Measurements from ENCODE around the gene NRXN3. TPM values are rescaled to one million over a fixed set of nuclear protein-coding genes. Genes with fewer than 3 reads are reported as not detected.

NRXN3 gene
- total and polyA plus RNA-seq, 8 donors = 0.29 to 41.1 (median 9.1) TPM

DNA sequence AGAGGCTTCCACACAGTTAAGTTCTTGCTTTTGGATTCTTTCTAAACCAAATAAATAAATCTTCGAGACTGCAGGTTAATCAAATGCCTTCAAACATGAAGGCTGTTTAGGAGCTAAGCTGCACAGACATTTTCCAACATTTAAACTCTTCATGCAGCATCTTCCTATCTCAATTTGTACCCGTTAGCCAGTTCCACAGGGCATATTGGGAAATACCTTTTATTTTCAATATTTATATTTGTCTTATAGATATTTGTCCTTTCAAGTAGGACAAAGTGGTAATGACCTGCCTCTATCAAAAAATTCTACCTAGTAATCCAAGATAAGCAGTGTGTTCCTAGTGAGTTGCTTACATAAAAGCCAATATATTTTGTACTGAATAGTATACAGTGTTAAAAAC lies 1667.5 kb downstream of the NRXN3 start:
- Histone ChIP-seq H3K27ac (no peak overlapping the region), H3K36me3 (no peaks in the 10 kb centered on the region), H3K4me3 (no peak overlapping the region), H3K4me1 (peaks cover 0 to 13% (median 3%) of the 10 kb centered on the region in 4 donors), H3K27me3 (no peaks in the 10 kb centered on the region), H3K9me3 (no peaks in the 10 kb centered on the region)
- TF ChIP-seq POLR2A (IDR thresholded peaks at IDR 0.05) (no peak), EP300 (IDR thresholded peaks at IDR 0.05) (no peak), POLR2AphosphoS5 (IDR thresholded peaks at IDR 0.05) (no peak)
- TF ChIP-seq, protein P1, sequence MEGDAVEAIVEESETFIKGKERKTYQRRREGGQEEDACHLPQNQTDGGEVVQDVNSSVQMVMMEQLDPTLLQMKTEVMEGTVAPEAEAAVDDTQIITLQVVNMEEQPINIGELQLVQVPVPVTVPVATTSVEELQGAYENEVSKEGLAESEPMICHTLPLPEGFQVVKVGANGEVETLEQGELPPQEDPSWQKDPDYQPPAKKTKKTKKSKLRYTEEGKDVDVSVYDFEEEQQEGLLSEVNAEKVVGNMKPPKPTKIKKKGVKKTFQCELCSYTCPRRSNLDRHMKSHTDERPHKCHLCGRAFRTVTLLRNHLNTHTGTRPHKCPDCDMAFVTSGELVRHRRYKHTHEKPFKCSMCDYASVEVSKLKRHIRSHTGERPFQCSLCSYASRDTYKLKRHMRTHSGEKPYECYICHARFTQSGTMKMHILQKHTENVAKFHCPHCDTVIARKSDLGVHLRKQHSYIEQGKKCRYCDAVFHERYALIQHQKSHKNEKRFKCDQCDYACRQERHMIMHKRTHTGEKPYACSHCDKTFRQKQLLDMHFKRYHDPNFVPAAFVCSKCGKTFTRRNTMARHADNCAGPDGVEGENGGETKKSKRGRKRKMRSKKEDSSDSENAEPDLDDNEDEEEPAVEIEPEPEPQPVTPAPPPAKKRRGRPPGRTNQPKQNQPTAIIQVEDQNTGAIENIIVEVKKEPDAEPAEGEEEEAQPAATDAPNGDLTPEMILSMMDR (IDR thresholded peaks at IDR 0.05) = no peak
- intact Hi-C loops (cut with DNase I; ENCODE audit: low total_unique reads) = no loop called here
- DNase-seq = no peak
- 40 to 55% (median 46%) methylated on average over 2 of the region's 2 CpGs for WGBS, 5 donors

DNA sequence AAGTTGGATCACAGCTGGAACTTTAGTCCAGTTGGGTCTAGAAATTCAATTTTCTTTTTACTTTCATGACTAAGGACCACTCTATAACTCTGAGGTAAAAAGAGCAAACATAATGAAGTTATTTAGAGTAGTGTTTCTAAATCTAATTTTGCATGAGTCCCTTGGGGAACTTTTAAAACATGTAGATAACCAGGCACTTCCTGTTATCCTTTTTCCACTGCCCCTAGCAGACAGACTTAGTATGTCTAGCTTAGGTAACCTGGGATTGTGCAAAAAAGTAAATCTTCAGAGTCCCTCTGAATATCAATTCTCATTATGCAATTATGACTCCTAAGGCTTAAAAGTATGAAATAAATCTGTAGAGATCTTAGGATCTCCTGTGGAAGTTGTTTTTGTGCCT lies 1669.9 kb downstream of the NRXN3 start:
- no peak overlapping the region for H3K4me3 ChIP-seq
- peaks cover 0 to 13% (median 3%) of the 10 kb centered on the region in 4 donors for H3K4me1 ChIP-seq
- intact Hi-C loops (cut with DNase I; ENCODE audit: low total_unique reads) = no loop called here
- no peak overlapping the region for H3K27ac ChIP-seq
- no peaks in the 10 kb centered on the region for H3K27me3 ChIP-seq
- TF ChIP-seq POLR2AphosphoS5 (IDR thresholded peaks at IDR 0.05) (no peak), POLR2A (IDR thresholded peaks at IDR 0.05) (no peak), EP300 (IDR thresholded peaks at IDR 0.05) (no peak)
- TF ChIP-seq, protein P1 (IDR thresholded peaks at IDR 0.05) = no peak
- no peak for DNase-seq
- H3K36me3 ChIP-seq = no peaks in the 10 kb centered on the region
- H3K9me3 ChIP-seq = no peaks in the 10 kb centered on the region

DNA sequence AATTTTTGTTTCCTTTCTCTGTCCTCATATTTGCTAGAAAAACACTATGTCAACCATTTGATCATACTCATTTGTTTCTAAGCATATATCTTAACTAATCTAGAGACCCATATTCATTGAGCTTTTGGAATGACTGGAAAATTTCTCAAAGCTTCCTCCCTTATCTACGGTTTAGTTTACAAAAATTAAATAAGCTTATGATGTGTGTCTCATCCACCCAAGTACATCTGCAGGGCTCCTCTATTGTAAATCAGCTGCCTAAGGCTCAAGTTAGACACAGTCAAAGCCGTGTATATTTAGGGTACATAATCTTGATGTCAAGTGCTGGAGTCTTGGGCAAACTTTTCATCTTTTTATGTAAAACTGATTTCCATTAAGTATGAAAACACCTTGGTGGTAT lies 1670.7 kb downstream of the NRXN3 start:
- TF ChIP-seq POLR2A (IDR thresholded peaks at IDR 0.05) (no peak), POLR2AphosphoS5 (IDR thresholded peaks at IDR 0.05) (no peak), EP300 (IDR thresholded peaks at IDR 0.05) (no peak)
- TF ChIP-seq, protein P1 (IDR thresholded peaks at IDR 0.05) = no peak
- intact Hi-C loops (cut with DNase I; ENCODE audit: low total_unique reads) = no loop called here
- Histone ChIP-seq H3K27ac (no peak overlapping the region), H3K4me1 (peaks cover 0 to 13% (median 3%) of the 10 kb centered on the region in 4 donors), H3K36me3 (no peaks in the 10 kb centered on the region), H3K27me3 (no peaks in the 10 kb centered on the region), H3K4me3 (no peak overlapping the region), H3K9me3 (no peaks in the 10 kb centered on the region)
- DNase-seq = no peak
- WGBS, 5 donors = 24 to 59% (median 30%) methylated on average over 2 of the region's 2 CpGs

DNA sequence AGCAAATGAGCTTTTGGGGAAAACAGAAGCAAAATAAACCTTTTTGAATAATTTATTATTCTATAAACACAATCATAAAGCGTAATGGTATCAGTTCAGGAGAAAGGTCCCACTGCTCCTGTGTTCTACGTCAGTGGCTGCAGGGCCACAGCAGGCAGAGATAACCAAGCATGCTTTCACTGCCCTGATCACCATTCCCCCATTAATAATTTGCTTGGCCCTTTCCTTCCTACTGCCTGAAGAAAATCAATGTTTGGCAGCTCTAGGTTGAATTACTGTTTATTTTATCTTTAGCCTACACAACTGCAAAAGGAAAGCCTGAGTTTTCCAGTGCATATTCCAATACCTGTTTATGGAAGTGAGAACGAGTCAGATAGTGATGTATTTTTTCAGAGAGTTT lies 1671.3 kb downstream of the NRXN3 start:
- no peak overlapping the region for H3K27ac ChIP-seq
- no peak overlapping the region for H3K4me3 ChIP-seq
- intact Hi-C loops (cut with DNase I; ENCODE audit: low total_unique reads) = no loop called here
- H3K4me1 ChIP-seq = peaks cover 0 to 13% (median 3%) of the 10 kb centered on the region in 4 donors
- no peaks in the 10 kb centered on the region for H3K9me3 ChIP-seq
- H3K27me3 ChIP-seq = no peaks in the 10 kb centered on the region
- 19 to 36% (median 26%) methylated on average over 3 of the region's 3 CpGs for WGBS, 5 donors
- peak in 1 of 2 donors; percentile 29 for DNase-seq
- no peaks in the 10 kb centered on the region for H3K36me3 ChIP-seq
- no peak for TF ChIP-seq EP300 (IDR thresholded peaks at IDR 0.05)

DNA sequence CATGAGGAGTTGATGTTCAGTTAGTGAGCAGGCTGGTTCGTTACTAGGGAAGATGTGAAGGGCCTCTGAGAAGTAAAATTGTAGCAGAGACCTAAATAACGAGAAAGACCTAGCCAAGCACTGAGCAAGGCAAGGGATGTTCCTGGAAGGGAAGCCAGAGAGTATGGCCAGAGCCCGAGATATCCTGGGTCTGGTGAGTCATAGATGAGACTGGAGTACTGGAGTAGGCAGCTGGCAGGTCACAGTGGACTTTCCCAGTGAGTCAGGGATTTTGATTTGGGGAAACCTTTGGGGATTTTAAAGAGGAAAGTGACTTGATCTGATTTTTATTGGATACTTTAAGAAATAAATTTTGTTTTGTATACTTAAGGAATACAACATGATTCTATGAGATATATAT lies 1672.1 kb downstream of the NRXN3 start:
- intact Hi-C loops (cut with DNase I; ENCODE audit: low total_unique reads) = no loop called here

More for the DNA sequence above, 1672.1 kb downstream of the NRXN3 start:
- no peak for TF ChIP-seq POLR2A (IDR thresholded peaks at IDR 0.05)
- no peak for TF ChIP-seq EP300 (IDR thresholded peaks at IDR 0.05)
- TF ChIP-seq POLR2AphosphoS5 (IDR thresholded peaks at IDR 0.05) = no peak
- TF ChIP-seq, protein P1 (IDR thresholded peaks at IDR 0.05) = no peak
- peaks cover 0 to 13% (median 3%) of the 10 kb centered on the region in 4 donors for H3K4me1 ChIP-seq
- no peaks in the 10 kb centered on the region for H3K36me3 ChIP-seq
- no peak overlapping the region for H3K27ac ChIP-seq
- H3K4me3 ChIP-seq = no peak overlapping the region
- 46 to 70% (median 54%) methylated on average over 3 of the region's 3 CpGs for WGBS, 5 donors
- no peak for DNase-seq
- H3K9me3 ChIP-seq = no peaks in the 10 kb centered on the region
- no peaks in the 10 kb centered on the region for H3K27me3 ChIP-seq

Data from stomach (tissue), 9 donors.